Choroid plexus epithelial cell (primary cell): ENCODE data around the gene PFDN2.
"Not testable (repeated sequence)": the region's sequence is repeated elsewhere in the genome, so short reads cannot be mapped to it uniquely, and the experiment has no call there.

ENCODE experiments used
- DNase-seq: peaks from one replicate; pipeline ENCODE4 v3.0.0-alpha.2; 2010; ENCODE audit warnings: low read depth
- H3K4me3 ChIP-seq: 2 replicates; pipeline ENCODE4 v1.5.1; 2011; ENCODE audit warnings: low read depth, mild to moderate bottlenecking, control low read depth, low read length, moderate library complexity
- CTCF ChIP-seq: conservative IDR thresholded peaks from 2 replicates; pipeline ENCODE4 v1.5.1; 2011; ENCODE audit warnings: low read depth, mild to moderate bottlenecking, control low read depth, inconsistent platforms, low read length, moderate library complexity

The PFDN2 gene

GRCh38 chr1:161119092-161119903 lies 1.5 kb upstream of the PFDN2 start:
- H3K4me3 ChIP-seq = peak overlapping the region; percentile 99
- peak; percentile 59 for TF ChIP-seq CTCF
- DNase-seq = peak; percentile 93

DNA sequence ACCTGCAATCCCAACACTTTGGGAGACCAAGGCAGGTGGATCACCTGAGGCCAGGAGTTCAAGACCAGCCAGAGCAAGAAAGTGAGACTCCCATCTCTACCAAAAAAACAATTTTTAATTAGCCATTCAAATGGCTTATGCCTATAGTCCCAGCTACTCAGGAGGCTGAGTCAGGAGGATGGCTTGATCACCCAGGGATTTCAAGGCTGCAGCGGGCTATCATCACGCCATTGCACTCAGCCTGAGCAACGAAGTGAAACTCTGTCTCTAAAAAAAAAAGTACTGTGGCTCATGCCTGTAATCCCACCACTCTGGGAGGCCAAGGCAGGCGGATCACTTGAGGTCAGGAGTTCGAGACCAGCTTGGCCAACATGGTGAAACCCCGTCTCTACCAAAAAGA lies 1.9 kb downstream of the PFDN2 start:
- not testable (repeated sequence) for DNase-seq, H3K4me3 ChIP-seq

GRCh38 chr1:161115132-161115711 lies 2.6 kb downstream of the PFDN2 start:
- DNase-seq = peak; percentile 97
- no peak overlapping the region for H3K4me3 ChIP-seq
- TF ChIP-seq CTCF = no peak

GRCh38 chr1:161114556-161114955 lies 3.3 kb downstream of the PFDN2 start:
- DNase-seq = no peak
- H3K4me3 ChIP-seq = no peak overlapping the region
- no peak for TF ChIP-seq CTCF

- DNase-seq = no peak
- TF ChIP-seq CTCF = no peak
- H3K4me3 ChIP-seq = no peak overlapping the region
These were observed 3.9 kb downstream of the PFDN2 start for GRCh38 chr1:161113915-161114314.

- no peak for TF ChIP-seq CTCF
- no peak for DNase-seq
- no peak overlapping the region for H3K4me3 ChIP-seq
These were observed 6.3 kb downstream of the PFDN2 start for GRCh38 chr1:161111527-161111926.

DNA sequence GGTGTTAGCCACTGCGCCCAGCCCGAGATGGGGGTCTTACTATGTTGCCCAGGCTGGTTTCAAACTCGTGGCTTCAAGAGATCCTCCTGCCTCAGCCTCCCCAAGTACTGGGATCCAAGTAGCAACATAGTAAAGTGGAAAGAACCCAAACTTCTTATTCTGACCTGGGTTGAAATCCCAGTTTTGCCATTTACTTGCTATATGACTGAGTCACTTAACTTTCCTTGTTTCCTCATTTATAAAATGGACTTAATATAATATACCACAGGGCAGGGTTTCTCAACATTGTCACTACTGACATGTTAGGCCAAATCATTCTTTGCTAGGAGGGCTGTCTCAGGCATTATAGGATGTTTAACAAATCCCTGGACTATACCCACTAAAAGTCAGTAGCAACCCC lies 6.7 kb downstream of the PFDN2 start:
- no peak for TF ChIP-seq CTCF
- no peak for DNase-seq
- H3K4me3 ChIP-seq = no peak overlapping the region
